CD4-positive, alpha-beta T cell treated with Interleukin-1 beta for 1 hour (primary cell): ENCODE data around the gene MYO19.
"Not testable (repeated sequence)": the region's sequence is repeated elsewhere in the genome, so short reads cannot be mapped to it uniquely, and the experiment has no call there.

Source experiments
- DNase-seq, 2 donors: peaks; one replicate each; pipeline ENCODE4 v3.0.0-alpha.2; 2020 to 2022

Gene MYO19

GRCh38 chr17:36459601-36460000, 75.1 kb downstream of the MYO19 start:
- no peak for DNase-seq

- no peak for DNase-seq
These were observed 75.6 kb downstream of the MYO19 start for GRCh38 chr17:36459045-36459444.

- not testable (repeated sequence) for DNase-seq
These were observed 77.0 kb downstream of the MYO19 start for GRCh38 chr17:36457701-36458100.

- not testable (repeated sequence) for DNase-seq
These were observed 81.8 kb downstream of the MYO19 start for GRCh38 chr17:36452888-36453287.

- DNase-seq: not testable (repeated sequence)
These were observed 84.7 kb downstream of the MYO19 start for GRCh38 chr17:36449997-36450396.
